GM21381 (cell line): Measurements from ENCODE around the gene KDM4C.

Experiments
- ATAC-seq: cut with Tn5 transposase; IDR thresholded peaks from one replicate; pipeline ENCODE4 v1.9.1; 2021; ENCODE audit warnings: mild to moderate bottlenecking, moderate library complexity; ENCODE audit not compliant: unreplicated experiment

KDM4C gene

GRCh38 chr9:6960777-6961176, 203.0 kb downstream of the KDM4C start:
- peak; percentile 77 for ATAC-seq

GRCh38 chr9:6961845-6962522, 204.2 kb downstream of the KDM4C start:
- no peak for ATAC-seq

GRCh38 chr9:6965566-6965965, 207.8 kb downstream of the KDM4C start:
- no peak for ATAC-seq

GRCh38 chr9:6968271-6968670, 210.5 kb downstream of the KDM4C start:
- no peak for ATAC-seq

GRCh38 chr9:6969805-6970204, 212.0 kb downstream of the KDM4C start:
- no peak for ATAC-seq

- ATAC-seq: no peak
Observed at GRCh38 chr9:6973089-6973488, 215.3 kb downstream of the KDM4C start.

- ATAC-seq: peak; percentile 99
Observed at GRCh38 chr9:6973762-6974161, 216.0 kb downstream of the KDM4C start.

- no peak for ATAC-seq
Observed at GRCh38 chr9:6975198-6975597, 217.4 kb downstream of the KDM4C start.

- ATAC-seq: no peak
Observed at GRCh38 chr9:6977761-6978160, 220.0 kb downstream of the KDM4C start.

GRCh38 chr9:6978591-6978990, 220.8 kb downstream of the KDM4C start:
- no peak for ATAC-seq

- ATAC-seq: no peak
Observed at GRCh38 chr9:6984941-6985578, 227.3 kb downstream of the KDM4C start.

- ATAC-seq: no peak
Observed at GRCh38 chr9:6986141-6986815, 228.5 kb downstream of the KDM4C start.

- ATAC-seq: no peak
Observed at GRCh38 chr9:6987381-6987780, 229.6 kb downstream of the KDM4C start.

GRCh38 chr9:6991418-6991817, 233.6 kb downstream of the KDM4C start:
- ATAC-seq: no peak

GRCh38 chr9:6996061-6996854, 238.5 kb downstream of the KDM4C start:
- no peak for ATAC-seq

- ATAC-seq: no peak
Observed at GRCh38 chr9:6997330-6997729, 239.6 kb downstream of the KDM4C start.

- ATAC-seq: no peak
Observed at GRCh38 chr9:6999794-7000193, 242.0 kb downstream of the KDM4C start.

- ATAC-seq: no peak
Observed at GRCh38 chr9:7001571-7001970, 243.8 kb downstream of the KDM4C start.

GRCh38 chr9:7003861-7004260, 246.1 kb downstream of the KDM4C start:
- no peak for ATAC-seq

GRCh38 chr9:7006417-7006816, 248.6 kb downstream of the KDM4C start:
- no peak for ATAC-seq

- ATAC-seq: no peak
Observed at GRCh38 chr9:7008411-7008810, 250.6 kb downstream of the KDM4C start.
